Measurements from ENCODE around the gene CIB4. TPM values are rescaled to one million over a fixed set of nuclear protein-coding genes. Genes with fewer than 3 reads are reported as not detected.
A peak's percentile ranks its signal among the peaks of the same experiment; 100 is the strongest.

The CIB4 gene
- total RNA-seq, 1 donor from 2014 or later, result not detected

GRCh38 chr2:26599387-26599786 is 41.8 kb downstream of the CIB4 start:
- H3K4me3 ChIP-seq, result no peak overlapping the region
- intact Hi-C loops (cut with DNase I), result no loop called here
- no peaks in the 10 kb centered on the region for H3K9me3 ChIP-seq
- TF ChIP-seq, protein P1, sequence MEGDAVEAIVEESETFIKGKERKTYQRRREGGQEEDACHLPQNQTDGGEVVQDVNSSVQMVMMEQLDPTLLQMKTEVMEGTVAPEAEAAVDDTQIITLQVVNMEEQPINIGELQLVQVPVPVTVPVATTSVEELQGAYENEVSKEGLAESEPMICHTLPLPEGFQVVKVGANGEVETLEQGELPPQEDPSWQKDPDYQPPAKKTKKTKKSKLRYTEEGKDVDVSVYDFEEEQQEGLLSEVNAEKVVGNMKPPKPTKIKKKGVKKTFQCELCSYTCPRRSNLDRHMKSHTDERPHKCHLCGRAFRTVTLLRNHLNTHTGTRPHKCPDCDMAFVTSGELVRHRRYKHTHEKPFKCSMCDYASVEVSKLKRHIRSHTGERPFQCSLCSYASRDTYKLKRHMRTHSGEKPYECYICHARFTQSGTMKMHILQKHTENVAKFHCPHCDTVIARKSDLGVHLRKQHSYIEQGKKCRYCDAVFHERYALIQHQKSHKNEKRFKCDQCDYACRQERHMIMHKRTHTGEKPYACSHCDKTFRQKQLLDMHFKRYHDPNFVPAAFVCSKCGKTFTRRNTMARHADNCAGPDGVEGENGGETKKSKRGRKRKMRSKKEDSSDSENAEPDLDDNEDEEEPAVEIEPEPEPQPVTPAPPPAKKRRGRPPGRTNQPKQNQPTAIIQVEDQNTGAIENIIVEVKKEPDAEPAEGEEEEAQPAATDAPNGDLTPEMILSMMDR (IDR thresholded peaks at IDR 0.05), result no peak
- DNase-seq (no peak), ATAC-seq (no peak)
- H3K27ac ChIP-seq, result no peak overlapping the region
- H3K27me3 ChIP-seq (ENCODE audit: low read depth), result peaks cover 9% of the 10 kb centered on the region
- no peaks in the 10 kb centered on the region for H3K4me1 ChIP-seq
- no peaks in the 10 kb centered on the region for H3K36me3 ChIP-seq

- DNase-seq (no peak), ATAC-seq (no peak)
- H3K4me1 ChIP-seq, result no peaks in the 10 kb centered on the region
- TF ChIP-seq, protein P1 (IDR thresholded peaks at IDR 0.05), result no peak
- H3K9me3 ChIP-seq, result no peaks in the 10 kb centered on the region
- no peaks in the 10 kb centered on the region for H3K36me3 ChIP-seq
- H3K27ac ChIP-seq, result no peak overlapping the region
- H3K4me3 ChIP-seq, result no peak overlapping the region
- peaks cover 9% of the 10 kb centered on the region for H3K27me3 ChIP-seq (ENCODE audit: low read depth)
- intact Hi-C loops (cut with DNase I), result no loop called here
These were observed 42.2 kb downstream of the CIB4 start for GRCh38 chr2:26598996-26599373.

DNA sequence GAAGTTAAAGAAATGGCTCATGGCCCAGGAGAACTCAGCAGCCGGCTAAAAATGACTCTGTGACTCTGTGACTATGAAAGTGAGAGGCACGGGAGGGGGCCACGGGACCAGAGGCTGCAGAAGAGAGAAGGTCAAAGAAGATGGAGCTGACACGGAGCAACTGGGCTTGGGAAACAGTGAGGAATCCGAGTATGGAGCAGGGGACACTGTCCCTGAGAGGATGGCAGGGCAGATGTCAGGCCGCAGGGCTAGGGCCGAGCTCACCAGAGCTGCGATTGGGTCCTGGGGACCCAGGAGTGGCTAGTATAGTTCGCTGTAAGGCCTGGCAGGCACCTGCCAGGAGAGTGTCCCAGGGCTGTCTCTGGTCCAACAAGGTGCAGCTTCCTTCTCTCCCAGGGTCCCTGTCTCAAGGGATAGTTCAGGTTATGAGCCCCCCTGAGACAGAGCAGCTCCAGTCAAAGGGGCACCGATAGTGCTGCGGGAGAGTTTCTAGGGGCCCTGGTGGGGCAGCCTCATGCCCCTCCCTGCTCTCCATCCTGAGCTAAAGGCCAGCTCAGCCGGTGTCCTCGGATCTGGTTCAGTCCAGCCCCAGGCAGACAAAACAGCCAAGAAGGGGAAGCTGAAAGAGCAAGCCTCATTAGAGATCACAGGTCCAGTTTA is 42.7 kb downstream of the CIB4 start:
- Histone ChIP-seq H3K36me3 (no peaks in the 10 kb centered on the region), H3K9me3 (no peaks in the 10 kb centered on the region), H3K27ac (no peak overlapping the region), H3K27me3 (ENCODE audit: low read depth) (peaks cover 9% of the 10 kb centered on the region), H3K4me1 (no peaks in the 10 kb centered on the region), H3K4me3 (no peak overlapping the region)
- ATAC-seq, result no peak
- intact Hi-C loops (cut with DNase I), result no loop called here
- no peak for DNase-seq
- TF ChIP-seq, protein P1 (IDR thresholded peaks at IDR 0.05), result no peak

DNA sequence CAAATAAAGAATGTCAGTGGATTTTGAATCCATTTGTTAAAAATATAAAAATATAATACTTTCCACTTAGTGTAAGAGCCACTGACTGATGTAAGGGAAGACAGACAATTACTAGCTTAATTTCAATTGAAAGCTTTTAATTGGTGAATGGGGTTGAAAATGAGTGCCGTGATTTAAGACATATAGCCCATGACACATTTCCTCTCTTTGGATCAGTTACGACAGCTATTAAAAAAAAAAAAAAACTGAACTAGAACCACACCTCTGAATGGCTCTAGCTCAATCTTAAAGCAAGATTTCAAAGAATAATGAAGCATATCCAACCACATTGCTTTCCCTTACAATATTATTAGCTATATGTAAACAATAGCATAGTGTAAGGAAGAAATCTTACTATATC is 44.0 kb downstream of the CIB4 start:
- no peaks in the 10 kb centered on the region for H3K36me3 ChIP-seq
- TF ChIP-seq, protein P1 (IDR thresholded peaks at IDR 0.05), result no peak
- no peaks in the 10 kb centered on the region for H3K9me3 ChIP-seq
- intact Hi-C loops (cut with DNase I), result no loop called here
- no peak overlapping the region for H3K27ac ChIP-seq
- ATAC-seq, result no peak
- peaks cover 9% of the 10 kb centered on the region for H3K27me3 ChIP-seq (ENCODE audit: low read depth)
- no peak overlapping the region for H3K4me3 ChIP-seq
- no peaks in the 10 kb centered on the region for H3K4me1 ChIP-seq
- DNase-seq, result no peak

DNA sequence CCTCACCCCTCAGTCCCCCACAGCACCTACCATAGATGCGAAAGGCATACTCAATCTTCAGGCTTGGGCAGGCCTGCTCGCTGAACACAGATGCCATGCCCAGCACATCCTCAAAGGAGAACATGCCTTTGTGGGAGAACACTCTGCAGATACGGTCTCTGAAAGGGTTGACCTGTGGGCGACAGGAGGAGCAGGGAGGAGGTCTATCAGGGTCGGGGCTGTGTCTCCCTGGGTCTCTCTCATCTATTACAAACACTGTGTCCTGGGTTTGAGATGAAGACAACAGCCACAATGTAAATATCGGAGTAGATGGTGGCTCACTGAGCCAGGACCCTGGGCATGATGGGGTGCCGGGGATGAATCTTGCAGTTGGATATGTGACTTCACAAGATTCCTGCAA is 46.0 kb downstream of the CIB4 start:
- intact Hi-C loops (cut with DNase I), result no loop called here
- DNase-seq (peak; percentile 14), ATAC-seq (no peak)
- no peak overlapping the region for H3K27ac ChIP-seq
- TF ChIP-seq, protein P1 (IDR thresholded peaks at IDR 0.05), result no peak
- H3K27me3 ChIP-seq (ENCODE audit: low read depth), result peaks cover 9% of the 10 kb centered on the region
- H3K36me3 ChIP-seq, result no peaks in the 10 kb centered on the region
- H3K9me3 ChIP-seq, result no peaks in the 10 kb centered on the region
- no peaks in the 10 kb centered on the region for H3K4me1 ChIP-seq
- no peak overlapping the region for H3K4me3 ChIP-seq

Measured in lower lobe of right lung (tissue), 2 donors.